CD4-positive, alpha-beta memory T cell (primary cell): Measurements from ENCODE around the gene CARS1. TPM values are rescaled to one million over a fixed set of nuclear protein-coding genes. Genes with fewer than 3 reads are reported as not detected.

Experiments
- CTCF ChIA-PET: fragments of 350-600 bp; sonication (Branson Sonifier 250); formaldehyde crosslinking; loops from one replicate; lab custom pipeline; 2021; ENCODE audit warnings: inconsistent platforms; ENCODE audit not compliant: partially characterized antibody; lab: Charles Lee
- POLR2A ChIA-PET: fragments of 350-600 bp; sonication (Branson Sonifier 250); formaldehyde crosslinking; loops from one replicate; lab custom pipeline; 2021; ENCODE audit not compliant: partially characterized antibody; lab: Charles Lee
- DNase-seq, 5 donors: peaks; one replicate each; pipeline versions ENCODE4 v3.0.0 to v3.0.0-alpha.2; 2020 to 2022; ENCODE audit warnings: mixed read lengths in 1 of 5
- H3K27ac ChIP-seq: one replicate; pipeline ENCODE4 v1.7.0; 2013; ENCODE audit warnings: low read depth, low read length
- H3K27me3 ChIP-seq: 2 replicates; pipeline ENCODE4 v1.7.0; 2013; ENCODE audit warnings: mild to moderate bottlenecking, low read length, moderate library complexity; ENCODE audit not compliant: insufficient read depth
- H3K36me3 ChIP-seq: 2 replicates; pipeline ENCODE4 v1.7.0; 2013; ENCODE audit warnings: mild to moderate bottlenecking, low read length, moderate library complexity; ENCODE audit not compliant: insufficient read depth
- H3K4me1 ChIP-seq: 2 replicates; pipeline ENCODE4 v1.7.0; 2013; ENCODE audit warnings: mild to moderate bottlenecking, low read length, moderate library complexity; ENCODE audit not compliant: insufficient read depth
- H3K4me3 ChIP-seq, 2 donors: one replicate each; pipeline ENCODE4 v1.7.0; 2013; ENCODE audit warnings: low read length in 2 of 2, mild to moderate bottlenecking in 1 of 2
- H3K9me3 ChIP-seq, 2 donors: one replicate each; pipeline ENCODE4 v1.7.0; 2013; ENCODE audit warnings: low read length in 2 of 2, control low read depth in 1 of 2; ENCODE audit not compliant: control insufficient read depth in 1 of 2
- H3K27ac Mint-ChIP-seq, 7 donors: one replicate each; pipeline ENCODE4 v1.8.0; 2020 to 2021; ENCODE audit warnings: mixed read lengths in 7 of 7, mild to moderate bottlenecking in 6 of 7, inconsistent platforms in 3 of 7, moderate library complexity in 3 of 7
- H3K27me3 Mint-ChIP-seq, 2 donors: one replicate each; pipeline ENCODE4 v1.8.0; 2020 to 2021; ENCODE audit warnings: mixed read lengths in 2 of 2
- H3K36me3 Mint-ChIP-seq, 2 donors: one replicate each; pipeline ENCODE4 v1.8.0; 2020 to 2021; ENCODE audit warnings: mixed read lengths in 2 of 2, inconsistent platforms in 1 of 2, mild to moderate bottlenecking in 1 of 2
- H3K4me1 Mint-ChIP-seq, 4 donors: one replicate each; pipeline ENCODE4 v1.8.0; 2020 to 2021; ENCODE audit warnings: mixed read lengths in 4 of 4, mild to moderate bottlenecking in 1 of 4
- H3K4me3 Mint-ChIP-seq, 8 donors: one replicate each; pipeline ENCODE4 v1.8.0; 2020 to 2021; ENCODE audit warnings: mixed read lengths in 8 of 8, mild to moderate bottlenecking in 7 of 8, moderate library complexity in 6 of 8, inconsistent platforms in 3 of 8
- H3K9me3 Mint-ChIP-seq, 8 donors: one replicate each; pipeline ENCODE4 v1.8.0; 2020 to 2021; ENCODE audit warnings: mixed read lengths in 8 of 8, mild to moderate bottlenecking in 5 of 8, inconsistent platforms in 3 of 8, moderate library complexity in 1 of 8
- intact Hi-C: fragments of 100-400 bp; cut with micrococcal nuclease; formaldehyde crosslinking; loops from one replicate; pipeline ENCODE4 v1.15.1; 2023
- polyA plus RNA-seq, 2 donors: library from polyadenylated mRNA; unstranded; fragments of 300-500 nt; fragmentation: Illumina TruSeq; gene quantifications; one replicate each; pipeline ENCODE4 v1.2.3, GENCODE V29; 2021
- total RNA-seq, 2 experiments: library from RNA; stranded (reverse); gene quantifications; one replicate each; pipeline ENCODE4 v1.2.3, GENCODE V29; 2021

The CARS1 gene
- total and polyA plus RNA-seq, 4 experiments from 2014 or later: 37.1 to 80.3 (median 57.1) TPM

DNA sequence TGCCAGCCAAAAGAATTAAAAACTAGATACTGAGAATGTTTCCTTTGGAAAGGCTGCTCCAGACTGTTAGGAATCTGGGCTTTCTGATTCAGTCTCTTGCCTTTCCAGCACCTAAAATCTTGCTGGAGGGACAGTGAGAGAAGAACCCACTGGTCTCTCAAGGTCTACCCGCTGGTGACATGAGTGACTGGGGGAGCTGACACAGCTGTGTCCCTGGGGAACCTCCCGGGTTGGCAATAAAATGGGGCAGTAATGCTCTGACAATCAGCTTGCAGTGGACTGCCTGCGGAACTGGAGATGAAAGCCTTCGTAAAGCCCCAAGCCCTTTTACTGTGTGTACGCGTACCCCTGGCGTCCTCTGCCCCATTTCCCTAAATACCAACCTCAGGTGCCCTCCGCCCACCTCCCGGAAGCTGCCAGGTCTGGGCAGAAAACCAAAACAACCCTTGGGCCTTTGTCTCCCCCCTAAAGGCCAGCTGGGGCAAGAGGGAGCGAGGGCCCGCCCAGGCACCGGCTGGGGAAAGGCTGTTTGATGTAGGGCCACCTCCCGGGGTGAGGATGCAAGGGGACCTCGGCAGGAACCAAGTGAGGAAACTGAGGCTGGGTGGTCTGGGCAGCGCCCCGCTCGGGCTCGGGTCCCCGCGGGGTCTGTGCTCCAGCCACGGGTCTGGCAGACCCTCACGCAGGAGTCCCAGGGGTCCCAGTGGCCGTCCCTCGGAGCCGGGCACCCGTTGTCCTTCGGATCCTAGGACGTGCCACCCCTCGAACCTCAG, 741 bp downstream of the CARS1 start:
- H3K27me3 ChIP-seq: no peaks in the 10 kb centered on the region
- H3K4me1 Mint-ChIP-seq: peaks cover 20 to 53% (median 36%) of the 10 kb centered on the region in 4 donors
- peaks cover 0 to 17% of the 10 kb centered on the region in 2 donors for H3K36me3 Mint-ChIP-seq
- DNase-seq: peak in 4 of 5 donors; percentile 8 to 23 (median 16)
- H3K4me1 ChIP-seq: peaks cover 32% of the 10 kb centered on the region
- ChIA-PET POLR2A (interaction anchor here (0.7 to 2.0 kb wide), 8 partner anchors 19 to 657 kb away, joined by 3 to 17 read pairs (median 4); partner anchors contain the start of gene NAP1L4), CTCF (interaction anchor here (1.4 to 2.0 kb wide), 2 partner anchors 19 to 34 kb away, joined by 4 to 6 read pairs; no protein-coding TSS in a partner anchor)
- H3K27ac ChIP-seq: peak overlapping the region; percentile 96
- H3K9me3 Mint-ChIP-seq: no peaks in the 10 kb centered on the region
- intact Hi-C loops: loop anchor here (1.0 kb wide), 3 partner anchors 64 to 656 kb away; partner anchors contain the start of genes CDKN1C, NAP1L4 and TSSC4
- H3K27ac Mint-ChIP-seq: peak overlapping the region; percentile 81 to 90 (median 90)
- peaks cover 0 to 3% of the 10 kb centered on the region in 2 donors for H3K27me3 Mint-ChIP-seq
- peaks cover 6% of the 10 kb centered on the region for H3K36me3 ChIP-seq
- H3K4me3 ChIP-seq: peak overlapping the region; percentile 58 to 85
- no peaks in the 10 kb centered on the region for H3K9me3 ChIP-seq
- H3K4me3 Mint-ChIP-seq: peak overlapping the region; percentile 86 to 93 (median 88)

DNA sequence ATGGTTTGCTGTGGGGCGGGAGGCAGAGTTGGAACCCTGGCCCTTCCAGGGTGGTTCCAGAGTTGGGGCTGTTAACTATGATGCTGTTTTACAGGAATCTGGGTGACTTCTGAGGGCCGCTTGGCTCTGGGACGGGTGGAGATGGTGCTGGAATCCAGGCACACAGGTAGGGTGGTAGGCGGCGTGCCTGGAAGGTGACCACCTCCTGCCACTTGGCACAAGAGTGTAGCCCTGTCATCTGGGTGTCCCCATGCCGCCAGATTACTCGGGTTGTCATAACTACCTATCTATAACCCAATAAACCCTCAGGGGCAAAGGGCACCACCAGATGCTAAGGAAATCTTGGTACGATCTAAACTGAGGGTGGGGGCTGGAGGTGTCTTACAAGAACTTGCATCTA, 1.3 kb downstream of the CARS1 start:
- CTCF ChIA-PET: interaction anchor here (2.0 kb wide), 1 partner anchor 35 kb away, joined by 6 read pairs; no protein-coding TSS in a partner anchor
- Mint-ChIP-seq H3K9me3 (no peaks in the 10 kb centered on the region), H3K36me3 (peaks cover 0 to 17% of the 10 kb centered on the region in 2 donors), H3K4me3 (peak overlapping the region; percentile 80 to 91 (median 86)), H3K27me3 (no peaks in the 10 kb centered on the region), H3K4me1 (peaks cover 22 to 57% (median 41%) of the 10 kb centered on the region in 4 donors), H3K27ac (peak overlapping the region; percentile 46 to 88 (median 85))
- Histone ChIP-seq H3K9me3 (no peaks in the 10 kb centered on the region), H3K27ac (peak overlapping the region; percentile 96), H3K4me3 (peak overlapping the region; percentile 58 to 85), H3K36me3 (peaks cover 6% of the 10 kb centered on the region), H3K4me1 (peaks cover 33% of the 10 kb centered on the region), H3K27me3 (no peaks in the 10 kb centered on the region)
- DNase-seq: no peak
- POLR2A ChIA-PET: interaction anchor here (1.8 to 2.0 kb wide), 2 partner anchors 42 to 66 kb away, joined by 9 to 17 read pairs; no protein-coding TSS in a partner anchor
- intact Hi-C loops: no loop called here

DNA sequence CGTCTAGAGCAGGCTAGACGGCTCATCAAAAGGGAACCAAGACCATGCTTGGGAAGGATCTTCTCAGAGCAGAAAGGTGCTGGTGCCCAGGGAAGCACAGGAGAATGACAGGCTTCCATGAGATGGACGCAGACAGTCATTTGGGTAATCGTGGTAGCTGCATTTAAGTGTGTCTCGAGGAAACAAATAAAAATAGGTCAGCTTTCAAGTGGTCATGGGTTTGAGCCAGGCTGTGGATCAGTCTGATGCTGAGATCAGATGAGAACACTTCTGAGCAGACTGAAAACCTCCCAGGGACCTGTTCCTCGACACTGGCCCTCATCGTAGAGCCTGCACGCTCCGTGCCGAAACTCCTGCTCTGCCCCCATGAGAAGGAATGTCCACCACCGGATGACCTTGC, 4.7 kb downstream of the CARS1 start:
- Mint-ChIP-seq H3K27me3 (no peaks in the 10 kb centered on the region), H3K9me3 (no peaks in the 10 kb centered on the region), H3K27ac (peak overlapping the region in 5 of 7 donors; percentile 37 to 75 (median 70)), H3K4me3 (no peak overlapping the region), H3K4me1 (peaks cover 35 to 73% (median 54%) of the 10 kb centered on the region in 4 donors), H3K36me3 (peaks cover 0 to 25% of the 10 kb centered on the region in 2 donors)
- intact Hi-C loops: no loop called here
- POLR2A ChIA-PET: no interaction called here
- DNase-seq: no peak
- H3K9me3 ChIP-seq: no peaks in the 10 kb centered on the region
- H3K4me3 ChIP-seq: no peak overlapping the region
- CTCF ChIA-PET: no interaction called here
- peaks cover 6% of the 10 kb centered on the region for H3K36me3 ChIP-seq
- H3K4me1 ChIP-seq: peaks cover 51% of the 10 kb centered on the region
- H3K27ac ChIP-seq: no peak overlapping the region
- no peaks in the 10 kb centered on the region for H3K27me3 ChIP-seq

DNA sequence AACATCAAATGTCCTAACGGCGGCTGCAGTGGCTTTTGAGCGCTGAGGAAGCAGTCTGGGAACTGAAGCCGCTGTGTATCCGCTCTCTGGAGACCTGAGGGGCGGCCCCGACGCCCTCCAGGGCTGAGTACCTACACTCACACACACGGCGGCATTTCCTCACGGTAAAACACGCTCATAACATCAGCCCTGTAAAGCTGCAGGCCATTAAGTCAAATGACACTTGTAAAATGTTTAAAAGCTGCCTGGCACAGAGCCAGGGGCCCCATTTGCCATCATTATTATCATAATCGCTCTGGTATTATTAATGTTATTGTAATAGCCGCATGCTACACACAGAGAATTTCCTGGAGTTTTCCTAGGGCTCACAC, 5.1 kb downstream of the CARS1 start:
- Histone ChIP-seq H3K9me3 (no peaks in the 10 kb centered on the region), H3K27me3 (no peaks in the 10 kb centered on the region), H3K4me3 (no peak overlapping the region), H3K27ac (no peak overlapping the region), H3K4me1 (peaks cover 51% of the 10 kb centered on the region), H3K36me3 (peaks cover 6% of the 10 kb centered on the region)
- Mint-ChIP-seq H3K36me3 (peaks cover 0 to 23% of the 10 kb centered on the region in 2 donors), H3K4me3 (no peak overlapping the region), H3K27ac (no peak overlapping the region), H3K27me3 (no peaks in the 10 kb centered on the region), H3K9me3 (no peaks in the 10 kb centered on the region), H3K4me1 (peaks cover 32 to 69% (median 50%) of the 10 kb centered on the region in 4 donors)
- DNase-seq: no peak
- ChIA-PET POLR2A (interaction anchor here (1.4 kb wide), 1 partner anchor 38 kb away, joined by 3 read pairs; no protein-coding TSS in a partner anchor), CTCF (no interaction called here)
- intact Hi-C loops: no loop called here

DNA sequence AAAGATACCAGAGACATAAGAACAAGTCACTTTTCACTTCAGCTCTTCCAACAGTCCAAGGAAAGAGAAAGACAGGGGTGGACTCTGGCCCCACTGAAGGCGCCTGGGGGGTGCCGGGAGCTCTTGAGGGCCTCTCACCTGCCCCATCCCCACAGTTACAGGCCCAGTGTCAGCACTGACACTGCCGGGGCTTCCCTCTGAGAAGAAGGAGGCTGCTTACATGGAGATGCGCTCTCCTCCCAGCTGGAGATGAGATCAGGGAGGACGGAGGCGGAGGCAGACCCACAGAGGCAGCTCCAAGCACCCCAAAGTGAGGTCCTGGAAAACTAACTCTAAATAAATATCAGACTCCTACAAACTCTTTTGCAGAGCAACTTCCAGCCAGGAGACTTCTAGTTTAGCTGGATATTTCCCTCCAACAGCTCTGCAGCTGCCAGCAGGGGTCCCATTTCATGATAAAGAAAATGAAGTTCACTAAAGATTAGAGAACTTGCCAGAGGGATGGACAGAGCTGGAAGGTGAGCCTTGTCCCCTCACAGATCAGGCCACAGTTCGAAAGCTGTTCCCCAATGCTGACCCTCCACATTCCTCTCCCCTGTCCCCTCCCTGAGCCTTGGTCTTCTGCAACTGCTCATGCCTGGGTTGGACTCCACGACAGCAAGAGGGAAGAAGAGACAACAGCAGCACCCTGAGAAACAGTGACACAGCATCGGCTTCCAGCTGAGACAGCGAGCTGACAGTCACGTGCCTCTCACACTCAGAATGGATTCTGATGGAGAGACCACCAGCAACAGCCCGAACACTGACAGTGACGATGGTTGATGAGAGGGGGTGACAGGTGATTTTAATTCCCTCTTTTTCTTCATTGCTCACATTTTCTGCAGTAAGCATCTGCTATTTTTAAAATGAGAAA, 5.8 kb downstream of the CARS1 start:
- CTCF ChIA-PET: interaction anchor here (0.8 to 3.6 kb wide), 2 partner anchors 39 to 159 kb away, joined by 3 to 23 read pairs; no protein-coding TSS in a partner anchor
- no peaks in the 10 kb centered on the region for H3K27me3 ChIP-seq
- Mint-ChIP-seq H3K36me3 (peaks cover 0 to 24% of the 10 kb centered on the region in 2 donors), H3K27ac (peak overlapping the region in 6 of 7 donors; percentile 13 to 96 (median 58)), H3K4me3 (peak overlapping the region in 1 of 8 donors; percentile 25), H3K27me3 (no peaks in the 10 kb centered on the region), H3K9me3 (no peaks in the 10 kb centered on the region), H3K4me1 (peaks cover 32 to 68% (median 51%) of the 10 kb centered on the region in 4 donors)
- POLR2A ChIA-PET: interaction anchor here (1.4 kb wide), 1 partner anchor 37 kb away, joined by 3 read pairs; no protein-coding TSS in a partner anchor
- no peaks in the 10 kb centered on the region for H3K9me3 ChIP-seq
- H3K27ac ChIP-seq: no peak overlapping the region
- intact Hi-C loops: no loop called here
- peaks cover 50% of the 10 kb centered on the region for H3K4me1 ChIP-seq
- peaks cover 7% of the 10 kb centered on the region for H3K36me3 ChIP-seq
- DNase-seq: no peak
- no peak overlapping the region for H3K4me3 ChIP-seq

DNA sequence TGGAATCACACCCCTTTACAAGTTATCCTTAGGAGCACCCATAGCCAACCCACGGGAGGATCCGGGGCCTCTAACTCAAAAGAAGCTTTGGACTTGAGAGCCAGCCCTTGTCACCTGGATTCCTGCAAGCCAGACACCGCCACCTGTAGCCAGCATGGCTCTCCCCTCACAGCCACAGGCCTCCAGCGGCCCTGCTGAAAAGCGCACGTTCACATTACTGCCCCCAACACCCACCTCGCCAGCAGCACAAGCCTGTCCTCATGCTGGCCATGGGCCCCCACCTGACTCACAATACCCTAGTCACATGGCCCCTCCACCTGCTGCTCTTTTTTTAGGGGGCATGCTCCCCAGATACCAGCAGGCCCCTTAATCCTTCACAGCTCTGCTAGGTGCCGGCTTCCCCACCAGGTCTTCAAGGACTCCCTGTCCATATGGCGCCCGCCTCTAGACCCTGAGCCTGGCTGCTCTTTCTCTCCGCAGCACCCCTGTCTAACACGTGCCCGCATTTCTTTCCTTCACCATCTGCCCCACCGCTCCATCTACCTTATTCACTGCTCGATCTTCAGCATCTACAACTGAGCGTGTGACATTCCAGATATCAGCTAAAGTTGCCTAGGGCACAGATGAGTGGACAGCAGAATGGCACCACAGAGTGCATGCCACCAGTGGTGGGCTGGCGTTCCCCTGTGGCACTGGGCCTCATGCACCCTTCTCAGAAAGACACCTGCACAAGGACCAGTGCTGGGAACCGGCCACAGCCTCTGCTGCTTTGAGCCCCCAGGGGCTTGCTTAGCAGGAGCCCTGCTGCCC, 6.6 kb downstream of the CARS1 start:
- H3K9me3 ChIP-seq: no peaks in the 10 kb centered on the region
- peaks cover 41% of the 10 kb centered on the region for H3K4me1 ChIP-seq
- intact Hi-C loops: loop anchor here (1.0 kb wide), 1 partner anchor 41 kb away; no protein-coding TSS in a partner anchor
- H3K27ac ChIP-seq: peak overlapping the region; percentile 82
- no peaks in the 10 kb centered on the region for H3K27me3 ChIP-seq
- H3K27ac Mint-ChIP-seq: peak overlapping the region; percentile 80 to 99 (median 96)
- peak overlapping the region in 7 of 8 donors; percentile 0 to 86 (median 48) for H3K4me3 Mint-ChIP-seq
- POLR2A ChIA-PET: interaction anchor here (0.6 to 2.4 kb wide), 4 partner anchors 36 to 121 kb away, joined by 3 to 12 read pairs (median 4); no protein-coding TSS in a partner anchor
- CTCF ChIA-PET: interaction anchor here (0.8 to 3.6 kb wide), 3 partner anchors 13 to 158 kb away, joined by 3 to 23 read pairs (median 7); no protein-coding TSS in a partner anchor
- H3K27me3 Mint-ChIP-seq: no peaks in the 10 kb centered on the region
- H3K4me3 ChIP-seq: no peak overlapping the region
- no peaks in the 10 kb centered on the region for H3K9me3 Mint-ChIP-seq
- H3K36me3 ChIP-seq: peaks cover 10% of the 10 kb centered on the region
- H3K36me3 Mint-ChIP-seq: peaks cover 0 to 25% of the 10 kb centered on the region in 2 donors
- peaks cover 28 to 59% (median 45%) of the 10 kb centered on the region in 4 donors for H3K4me1 Mint-ChIP-seq
- DNase-seq: no peak
